A549 treated with AZD9567 at 1 μM for 4 hours (cell line): ENCODE data around the gene RAB11FIP4. TPM values are rescaled to one million over a fixed set of nuclear protein-coding genes. Genes with fewer than 3 reads are reported as not detected.

ENCODE experiments used
- total RNA-seq: library from RNA; stranded (reverse); fragments of 200-300 nt; extraction: Qiagen RNA extraction; gene quantifications from 5 replicates; pipeline ENCODE4 v1.2.3, GENCODE V29; 2022; ENCODE audit not compliant: insufficient read depth

The RAB11FIP4 gene
- 1.5 to 5.4 TPM (median 2.3 TPM) in 5 replicates for total RNA-seq

DNA sequence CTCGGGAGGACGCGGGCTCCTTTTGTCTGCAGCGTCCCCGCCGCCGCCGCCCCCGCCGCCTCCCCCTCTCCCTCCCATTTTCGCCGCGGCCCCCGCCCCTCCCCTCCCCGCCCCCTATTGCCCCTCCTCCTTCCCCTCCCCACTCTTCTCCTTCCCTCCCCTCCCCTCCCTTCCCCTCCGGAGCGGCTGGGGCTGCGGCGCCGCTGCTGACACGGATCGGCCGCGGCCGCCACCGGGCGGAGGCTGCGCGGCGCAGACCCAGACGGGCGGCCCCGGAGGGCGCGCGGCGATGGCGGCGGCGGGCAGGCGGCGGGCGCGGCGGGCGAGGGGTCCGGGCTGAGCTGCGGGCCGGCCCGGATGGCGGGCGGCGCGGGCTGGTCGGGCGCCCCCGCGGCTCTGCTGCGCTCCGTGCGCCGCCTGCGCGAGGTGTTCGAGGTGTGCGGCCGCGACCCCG is at the start of gene RAB11FIP4:
Gene RAB11FIP4 (plus strand): TSS at position 180 of the 454 bp plus-strand sequence. CDS start 178 bp downstream, at position 358.

Other genes with a start within 250 kb of the RAB11FIP4 start
- not detected in 5 replicates for gene OMG, start 94.4 kb upstream of the RAB11FIP4 start, total RNA-seq
- 0.09 TPM in 1 of 5 replicates, not detected in the others for gene EVI2B, start 77.6 kb upstream of the RAB11FIP4 start, total RNA-seq
- not detected in 5 replicates for gene EVI2A, start 70.1 kb upstream of the RAB11FIP4 start, total RNA-seq